Endothelial cell of umbilical vein (primary cell): ENCODE data around the gene HIVEP3. TPM values are rescaled to one million over a fixed set of nuclear protein-coding genes. Genes with fewer than 3 reads are reported as not detected.

Experiments
- BruUV-seq: library from RNA; stranded (reverse); fragments of 400-500 nt; replicated peaks from 2 replicates; lab custom pipeline; 2021; lab: Mats Ljungman, UMichigan
- CTCF ChIA-PET: fragments of 300-600, 350-600 bp; sonication (Branson Sonifier 250); formaldehyde crosslinking; loops from one replicate; lab custom pipeline; 2021; ENCODE audit warnings: antibody characterized with exemption, inconsistent platforms; lab: Charles Lee
- POLR2A ChIA-PET: fragments of 300-600, 350-600 bp; sonication (Branson Sonifier 250); formaldehyde crosslinking; loops from one replicate; lab custom pipeline; 2021; ENCODE audit warnings: antibody characterized with exemption, inconsistent platforms; lab: Charles Lee
- DNase-seq: peaks from one replicate; pipeline ENCODE4 v3.0.0-alpha.2; 2011; ENCODE audit warnings: low read depth, low spot score
- FAIRE-seq: peaks from 2 replicates; lab custom pipeline; 2011; peaks lifted over from hg19 to GRCh38; lab: Jason Lieb, UNC
- H2AFZ ChIP-seq: 2 replicates; pipeline ENCODE4 v1.6.0; 2012; ENCODE audit warnings: low read depth, low read length, control low read depth, inconsistent platforms
- H3K27ac ChIP-seq: 2 replicates; pipeline ENCODE4 v1.5.1; 2011; ENCODE audit warnings: low read depth, mild to moderate bottlenecking, control low read depth, low read length, moderate library complexity; ENCODE audit not compliant: insufficient read depth
- H3K27me3 ChIP-seq, 2 experiments: 2 replicates each; pipeline versions ENCODE4 v1.6.0 to v1.6.1; 2011; ENCODE audit warnings: low read length in 2 of 2, mixed read lengths in 1 of 2; ENCODE audit not compliant: control insufficient read depth in 2 of 2, insufficient read depth in 2 of 2
- H3K36me3 ChIP-seq, 2 experiments: 2 replicates in 1 of 2; 3 replicates in 1 of 2; pipeline ENCODE4 v1.5.1; 2011; ENCODE audit warnings: low read length in 2 of 2, mild to moderate bottlenecking in 1 of 2, moderate library complexity in 1 of 2; ENCODE audit not compliant: control insufficient read depth in 2 of 2, insufficient read depth in 2 of 2; ENCODE audit errors: extremely low read depth in 1 of 2
- H3K4me1 ChIP-seq: 3 replicates; pipeline ENCODE4 v1.5.1; 2011; ENCODE audit warnings: mild to moderate bottlenecking, low read length; ENCODE audit not compliant: control insufficient read depth, insufficient read depth; ENCODE audit errors: extremely low read depth
- H3K4me2 ChIP-seq: 2 replicates; pipeline ENCODE4 v1.6.1; 2011; ENCODE audit warnings: low read length, control low read depth, mixed read lengths; ENCODE audit not compliant: insufficient read depth
- H3K4me3 ChIP-seq, 3 experiments: fragments of 200-600 bp in 1 of 3; sonication (generic), shearing (Covaris generic) in 1 of 3; replicated peaks in 1 of 3; 2 replicates each; pipeline ENCODE4 v1.5.1; 2011 to 2016; ENCODE audit warnings: control low read depth in 3 of 3, low read length in 3 of 3, mild to moderate bottlenecking in 2 of 3, inconsistent platforms in 1 of 3, low read depth in 1 of 3, moderate library complexity in 1 of 3; ENCODE audit not compliant: insufficient read depth in 1 of 3
- H3K79me2 ChIP-seq: 2 replicates; pipeline ENCODE4 v1.6.0; 2012; ENCODE audit warnings: low read length, inconsistent platforms; ENCODE audit not compliant: control insufficient read depth, insufficient read depth
- H3K9ac ChIP-seq: replicated peaks from 2 replicates; pipeline ENCODE3; 2011; ENCODE audit warnings: low read length, control low read depth; ENCODE audit not compliant: insufficient read depth; ENCODE audit errors: extremely low read depth
- H3K9me1 ChIP-seq: replicated peaks from 3 replicates; pipeline ENCODE4 v1.6.0; 2011; ENCODE audit warnings: mild to moderate bottlenecking, low read length; ENCODE audit not compliant: control insufficient read depth, insufficient read depth; ENCODE audit errors: extremely low read depth
- H3K9me3 ChIP-seq: replicated peaks from 2 replicates; pipeline ENCODE4 v1.5.1; 2012; ENCODE audit warnings: low read length, inconsistent platforms; ENCODE audit not compliant: control insufficient read depth, insufficient read depth
- H4K20me1 ChIP-seq: replicated peaks from 2 replicates; pipeline ENCODE3; 2011; ENCODE audit warnings: mild to moderate bottlenecking, low read length; ENCODE audit not compliant: control insufficient read depth, insufficient read depth; ENCODE audit errors: extremely low read depth
- EZH2 ChIP-seq: IDR thresholded peaks from 2 replicates; pipeline ENCODE4 v1.6.1; 2012; ENCODE audit warnings: borderline replicate concordance, low read depth, mild to moderate bottlenecking, moderate library complexity, low read length, inconsistent platforms; ENCODE audit not compliant: severe bottlenecking
- FOS ChIP-seq: IDR thresholded peaks from 2 replicates; pipeline ENCODE4 v1.6.1; 2011; ENCODE audit warnings: mild to moderate bottlenecking, low read length, moderate library complexity, borderline replicate concordance; ENCODE audit not compliant: insufficient read depth
- GATA2 ChIP-seq: IDR thresholded peaks from 2 replicates; pipeline ENCODE4 v1.7.0; 2011; ENCODE audit warnings: low read depth, mild to moderate bottlenecking, moderate library complexity, mixed read lengths, low read length; ENCODE audit not compliant: insufficient read length, insufficient read depth
- JUN ChIP-seq: IDR thresholded peaks from 2 replicates; pipeline ENCODE4 v1.6.1; 2011; ENCODE audit warnings: borderline replicate concordance, low read depth; ENCODE audit not compliant: insufficient read length, insufficient read depth
- MYC ChIP-seq: IDR thresholded peaks from one replicate; pipeline ENCODE4 v1.6.1; 2011; ENCODE audit warnings: mild to moderate bottlenecking, low read depth, low read length
- POLR2A ChIP-seq: IDR thresholded peaks from 2 replicates; pipeline ENCODE4 v1.6.1; 2012; ENCODE audit warnings: low read depth, mild to moderate bottlenecking, control low read depth, low read length
- POLR2AphosphoS5 ChIP-seq: IDR thresholded peaks from 2 replicates; pipeline ENCODE4 v1.6.1; 2012; ENCODE audit warnings: low read depth, mild to moderate bottlenecking, control low read depth, low read length, moderate library complexity; ENCODE audit not compliant: insufficient read depth
- dilution Hi-C: fragments of 300-500 bp; cut with MboI; formaldehyde crosslinking; loops from one replicate; pipeline ENCODE4 v1.15.0; 2019; ENCODE audit warnings: low sequenced_read_pairs; ENCODE audit not compliant: extremely low pct_ligation_motif_present
- intact Hi-C: fragments of 100-400 bp; cut with micrococcal nuclease; formaldehyde crosslinking; loops from one replicate; pipeline ENCODE4 v1.10.0; 2022
- polyA plus RNA-seq, 4 experiments: library from polyadenylated mRNA; depleted of rRNA in 3 of 4; stranded (reverse) in 3 of 4; unstranded in 1 of 4; fragments of >200 nt; gene quantifications; 2 replicates each; pipeline versions ENCODE4 v1.2.1 to v1.2.3, GENCODE V29; 2011 to 2012; ENCODE audit warnings: missing spikeins in 1 of 4
- total RNA-seq: library from RNA; stranded (reverse); gene quantifications from 2 replicates; pipeline ENCODE4 v1.2.3, GENCODE V29; 2021
- TF ChIP-seq, protein P1 (sequence below), 2 donors: IDR thresholded peaks; 1 replicate in 1 of 2; 2 replicates in 1 of 2; pipeline ENCODE4 v1.5.1; 2011; ENCODE audit warnings: low read length in 2 of 2, mild to moderate bottlenecking in 2 of 2, moderate library complexity in 2 of 2, control low read depth in 1 of 2, inconsistent platforms in 1 of 2, low read depth in 1 of 2; ENCODE audit not compliant: insufficient read depth in 1 of 2; ENCODE audit errors: extremely low read depth in 1 of 2
- TF ChIP-seq, protein P2 (sequence below): IDR thresholded peaks from 2 replicates; pipeline ENCODE4 v1.6.1; 2011; ENCODE audit not compliant: insufficient read depth, insufficient read length

Gene HIVEP3
- total and polyA plus RNA-seq, 2 donors (not counting 3 experiments of a cell fraction or from before 2014, with no cell fraction given): 3.4 to 4.0 TPM

DNA sequence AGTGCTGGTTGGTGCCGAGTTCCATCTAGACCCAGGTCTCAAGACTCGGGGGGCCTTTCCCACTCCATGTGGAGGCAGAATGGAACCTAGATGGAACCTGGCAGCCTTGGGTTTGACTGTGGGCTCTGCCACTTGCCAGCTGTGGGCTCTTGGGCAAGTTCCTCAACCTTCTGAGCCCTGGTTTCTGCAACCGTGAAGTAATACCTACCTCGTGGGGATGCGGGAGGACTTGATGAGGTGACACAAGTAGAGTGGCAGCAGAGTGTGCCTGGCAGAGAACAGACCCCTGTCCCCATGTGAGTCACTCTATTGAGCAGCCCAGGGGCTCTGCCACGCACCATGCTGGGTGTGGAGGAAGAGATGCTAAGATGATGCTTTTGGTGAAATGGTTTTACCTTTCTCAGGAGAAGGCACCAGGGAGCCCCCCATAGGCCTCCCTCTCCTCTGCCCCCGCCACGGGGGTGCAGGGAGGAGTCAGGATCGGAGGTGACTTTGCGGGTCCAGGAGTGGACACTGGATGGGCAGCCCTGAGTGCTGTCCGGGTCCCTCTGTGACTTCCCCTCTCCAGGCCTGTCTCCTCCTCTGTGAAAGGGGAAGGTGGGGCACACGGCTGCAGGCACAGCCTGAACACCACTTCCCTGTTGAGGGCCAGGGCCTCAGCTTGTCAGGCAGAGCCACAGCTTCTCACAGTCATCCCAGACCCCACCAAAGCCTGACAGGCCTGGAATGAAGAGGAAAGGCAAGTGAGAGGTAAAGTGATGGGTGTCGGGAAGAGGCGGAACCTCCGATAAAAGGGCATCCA lies 397.6 kb downstream of the HIVEP3 start:
- TF ChIP-seq POLR2AphosphoS5 (no peak), POLR2A (no peak), FOS (no peak), JUN (no peak), MYC (no peak), EZH2 (no peak), GATA2 (no peak)
- TF ChIP-seq, protein P1, sequence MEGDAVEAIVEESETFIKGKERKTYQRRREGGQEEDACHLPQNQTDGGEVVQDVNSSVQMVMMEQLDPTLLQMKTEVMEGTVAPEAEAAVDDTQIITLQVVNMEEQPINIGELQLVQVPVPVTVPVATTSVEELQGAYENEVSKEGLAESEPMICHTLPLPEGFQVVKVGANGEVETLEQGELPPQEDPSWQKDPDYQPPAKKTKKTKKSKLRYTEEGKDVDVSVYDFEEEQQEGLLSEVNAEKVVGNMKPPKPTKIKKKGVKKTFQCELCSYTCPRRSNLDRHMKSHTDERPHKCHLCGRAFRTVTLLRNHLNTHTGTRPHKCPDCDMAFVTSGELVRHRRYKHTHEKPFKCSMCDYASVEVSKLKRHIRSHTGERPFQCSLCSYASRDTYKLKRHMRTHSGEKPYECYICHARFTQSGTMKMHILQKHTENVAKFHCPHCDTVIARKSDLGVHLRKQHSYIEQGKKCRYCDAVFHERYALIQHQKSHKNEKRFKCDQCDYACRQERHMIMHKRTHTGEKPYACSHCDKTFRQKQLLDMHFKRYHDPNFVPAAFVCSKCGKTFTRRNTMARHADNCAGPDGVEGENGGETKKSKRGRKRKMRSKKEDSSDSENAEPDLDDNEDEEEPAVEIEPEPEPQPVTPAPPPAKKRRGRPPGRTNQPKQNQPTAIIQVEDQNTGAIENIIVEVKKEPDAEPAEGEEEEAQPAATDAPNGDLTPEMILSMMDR (IDR thresholded peaks at IDR 0.05; ENCODE audit: extremely low read depth in 1 of 2, insufficient read depth in 1 of 2, low read depth in 1 of 2, low read length in 2 of 2): no peak
- TF ChIP-seq, protein P2, sequence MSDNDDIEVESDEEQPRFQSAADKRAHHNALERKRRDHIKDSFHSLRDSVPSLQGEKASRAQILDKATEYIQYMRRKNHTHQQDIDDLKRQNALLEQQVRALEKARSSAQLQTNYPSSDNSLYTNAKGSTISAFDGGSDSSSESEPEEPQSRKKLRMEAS: no peak
- no peak for FAIRE-seq

More for the DNA sequence above, 397.6 kb downstream of the HIVEP3 start:
- no TSS peak for BruUV-seq
- CTCF ChIA-PET: no interaction called here
- Histone ChIP-seq H3K36me3 (no peaks in the 10 kb centered on the region), H4K20me1 (no peaks in the 10 kb centered on the region), H3K9ac (no peak overlapping the region), H3K27me3 (no peaks in the 10 kb centered on the region), H3K4me3 (no peak overlapping the region), H2AFZ (no peak overlapping the region), H3K4me1 (peaks cover 4% of the 10 kb centered on the region), H3K9me1 (no peaks in the 10 kb centered on the region), H3K9me3 (no peaks in the 10 kb centered on the region), H3K27ac (no peak overlapping the region), H3K4me2 (no peak overlapping the region), H3K79me2 (no peaks in the 10 kb centered on the region)
- intact Hi-C loops (no loop called here), dilution Hi-C loops (no loop called here)
- no peak for DNase-seq
- POLR2A ChIA-PET: no interaction called here
